ENCODE measurements around the gene PRMT1. TPM values are rescaled to one million over a fixed set of nuclear protein-coding genes. Genes with fewer than 3 reads are reported as not detected.

PRMT1 gene
- polyA plus RNA-seq, 1 of the 3 experiments (the other 2 are of a cell fraction), result 789 TPM

GRCh38 chr19:49652551-49653465 is 24.3 kb upstream of the PRMT1 start:
- POLR2A ChIA-PET, result no interaction called here
- H2AFZ ChIP-seq (ENCODE audit: low read depth), result no peak overlapping the region
- no peaks in the 10 kb centered on the region for H3F3A ChIP-seq (replicated peaks; ENCODE audit: insufficient read depth)
- no peaks in the 10 kb centered on the region for H3K9me2 ChIP-seq
- TF ChIP-seq RCOR1 (IDR thresholded peaks at IDR 0.05; ENCODE audit: low read length), result no peak
- no peak for TF ChIP-seq RXRA (IDR thresholded peaks at IDR 0.05; ENCODE audit: borderline replicate concordance, low read depth)
- no peak for TF ChIP-seq SMC3 (IDR thresholded peaks at IDR 0.05; ENCODE audit: low read depth, low read length)
- no peak for TF ChIP-seq POLR2AphosphoS5 (IDR thresholded peaks at IDR 0.05; ENCODE audit: low read depth, low read length)
- TF ChIP-seq NFIC (IDR thresholded peaks at IDR 0.05; ENCODE audit: borderline replicate concordance), result no peak
- no peak for TF ChIP-seq ZBTB33 (IDR thresholded peaks at IDR 0.05; ENCODE audit: borderline replicate concordance, low read depth)
- no peak for TF ChIP-seq CTCF (IDR thresholded peaks at IDR 0.05)
- no peak for TF ChIP-seq YY1 (IDR thresholded peaks at IDR 0.05; ENCODE audit: low read depth)
- TF ChIP-seq MAX (IDR thresholded peaks at IDR 0.05; ENCODE audit: low read depth), result no peak
- no peak for TF ChIP-seq GABPA (IDR thresholded peaks at IDR 0.05; ENCODE audit: low read depth)
- TF ChIP-seq IRF3 (IDR thresholded peaks at IDR 0.05; ENCODE audit: low read depth, low read length), result no peak
- TF ChIP-seq FOXM1 (IDR thresholded peaks at IDR 0.05; ENCODE audit: low read depth), result no peak
- TF ChIP-seq EP300 (IDR thresholded peaks at IDR 0.05; ENCODE audit: borderline replicate concordance in 1 of 2, low read depth in 1 of 2, low read length in 1 of 2), result no peak
- no peak for TF ChIP-seq ELF1 (IDR thresholded peaks at IDR 0.05)
- no peak for TF ChIP-seq MXI1 (IDR thresholded peaks at IDR 0.05; ENCODE audit: low read depth, low read length)
- TF ChIP-seq PBX3 (IDR thresholded peaks at IDR 0.05), result no peak
- no peak overlapping the region for H3K4me3 ChIP-seq (ENCODE audit: low read depth in 2 of 2, low read length in 1 of 2)
- H3K27me3 ChIP-seq (ENCODE audit: insufficient read depth), result no peaks in the 10 kb centered on the region
- DNase-seq, result no peak
- H3K27ac ChIP-seq (ENCODE audit: low read depth in 2 of 2, low read length in 1 of 2), result no peak overlapping the region
- CTCF ChIA-PET, result no interaction called here
- H3K36me3 ChIP-seq (replicated peaks in 1 of 2; ENCODE audit: control insufficient read depth in 1 of 2, insufficient read depth in 2 of 2, low read length in 1 of 2), result peaks cover 20 to 65% of the 10 kb centered on the region in 2 experiments
- no peak overlapping the region for H3K9ac ChIP-seq
- no peak overlapping the region for H3K4me2 ChIP-seq
- H3K79me2 ChIP-seq (ENCODE audit: insufficient read depth), result peaks cover 28% of the 10 kb centered on the region
- H3K4me1 ChIP-seq (ENCODE audit: control insufficient read depth in 1 of 2, insufficient read depth in 2 of 2, low read depth in 1 of 2, low read length in 1 of 2), result no peaks in the 10 kb centered on the region
- 95% methylated on average over 51 of the region's 58 CpGs for WGBS (ENCODE audit: low lambda C conversion rate)
- H4K20me1 ChIP-seq (ENCODE audit: insufficient read depth), result 0 out of 2 replicates have a peak, but pooled peaks cover 10% of the 10 kb centered on the region
- H3K9me3 ChIP-seq, result no peaks in the 10 kb centered on the region

Measured in SK-N-SH (cell line).